NCI-H345 treated with DMSO at 0.1 percent for 48 hours (cell line): ENCODE data around the gene TAGLN2.

ENCODE experiments used
- DNase-seq: peaks from one replicate; lab custom pipeline; 2025; ENCODE audit not compliant: unreplicated experiment; lab: John Stamatoyannopoulos, UW

Gene TAGLN2

GRCh38 chr1:159936273-159936904, 11.1 kb upstream of the TAGLN2 start:
- no peak for DNase-seq

DNA sequence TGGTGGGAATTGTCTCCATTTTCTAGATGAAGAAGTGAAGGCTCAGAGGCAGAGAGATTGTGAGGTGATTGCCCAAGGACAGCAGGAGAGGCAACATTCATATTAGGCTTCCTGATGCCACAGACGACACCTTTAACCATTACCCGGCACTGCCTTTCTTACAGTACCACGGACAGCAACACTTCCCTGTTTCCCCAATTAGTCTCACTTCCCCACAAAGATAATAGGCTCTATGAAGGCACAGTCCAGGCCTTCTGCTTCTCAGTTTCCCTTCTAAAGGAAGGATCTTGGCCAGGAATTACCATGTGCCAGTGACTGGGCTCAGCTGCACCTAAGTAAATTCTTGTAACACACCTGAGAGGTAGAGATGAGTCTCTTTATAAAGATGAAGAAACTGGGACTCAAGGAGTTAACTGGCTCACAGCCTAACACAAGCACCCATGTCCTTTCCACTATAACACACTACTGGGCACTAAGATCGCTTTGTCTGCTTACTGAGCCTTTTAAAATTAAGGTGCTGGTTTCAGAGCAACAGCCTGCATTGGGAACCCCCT, 10.5 kb upstream of the TAGLN2 start:
- no peak for DNase-seq

DNA sequence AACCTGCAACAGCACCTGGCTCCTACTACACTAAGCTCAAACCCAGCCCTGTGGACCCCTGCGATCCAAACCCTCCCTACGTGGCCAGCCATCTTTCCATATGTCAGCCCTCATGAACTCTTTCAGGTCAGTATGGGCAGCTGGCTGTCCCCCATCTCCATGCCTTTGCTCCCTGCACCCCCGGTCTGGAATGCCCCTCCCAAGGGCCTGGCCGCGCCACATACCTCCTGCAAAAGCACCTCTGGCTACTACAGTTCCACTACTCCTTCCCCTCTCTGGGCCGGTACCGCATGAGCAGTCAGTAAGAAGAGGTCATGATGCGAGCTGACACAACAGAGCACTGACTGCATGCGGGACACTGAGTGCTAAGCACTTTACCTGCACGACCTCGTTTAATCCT, 10.0 kb upstream of the TAGLN2 start:
- DNase-seq = no peak

GRCh38 chr1:159934136-159935039, 9.1 kb upstream of the TAGLN2 start:
- no peak for DNase-seq

GRCh38 chr1:159933347-159933746, 8.0 kb upstream of the TAGLN2 start:
- no peak for DNase-seq

- no peak for DNase-seq
Observed at GRCh38 chr1:159932296-159933285, 7.3 kb upstream of the TAGLN2 start.

- no peak for DNase-seq
Observed at GRCh38 chr1:159931795-159932173, 6.5 kb upstream of the TAGLN2 start.

DNA sequence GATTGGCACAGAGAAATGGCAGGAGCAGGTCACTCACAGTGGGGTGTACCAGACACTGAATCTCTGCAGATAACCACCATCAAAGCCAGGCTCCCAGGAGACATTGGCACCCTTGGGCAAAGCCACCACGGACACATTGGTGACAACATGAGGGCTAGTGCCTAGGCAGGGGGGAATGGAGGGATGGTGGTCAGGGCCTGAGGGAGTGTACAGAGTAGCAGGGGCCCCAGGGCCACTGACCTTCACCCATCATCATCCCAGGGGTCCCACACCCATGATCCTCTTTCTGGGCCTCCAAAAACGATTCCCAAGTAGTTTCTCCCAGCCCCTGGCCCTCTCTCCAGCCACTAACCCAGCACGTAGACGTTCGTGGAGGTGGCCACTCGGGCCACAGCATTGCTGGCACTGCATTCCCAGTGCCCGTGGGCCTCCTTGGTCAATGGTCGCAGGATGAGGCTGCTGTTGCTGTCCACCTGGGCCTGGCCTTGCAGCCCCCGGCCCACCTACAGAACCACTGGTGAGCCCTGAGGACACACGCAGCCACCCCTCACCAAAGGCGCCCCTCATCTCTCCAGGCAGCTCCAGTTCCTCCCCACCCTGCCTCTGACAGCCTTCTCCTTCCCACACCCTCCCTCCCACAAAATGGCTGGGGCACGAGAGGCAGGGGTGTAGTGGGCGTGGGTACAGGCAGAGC, 5.9 kb upstream of the TAGLN2 start:
- no peak for DNase-seq

- DNase-seq = no peak
Observed at GRCh38 chr1:159930634-159931033, 5.3 kb upstream of the TAGLN2 start.

DNA sequence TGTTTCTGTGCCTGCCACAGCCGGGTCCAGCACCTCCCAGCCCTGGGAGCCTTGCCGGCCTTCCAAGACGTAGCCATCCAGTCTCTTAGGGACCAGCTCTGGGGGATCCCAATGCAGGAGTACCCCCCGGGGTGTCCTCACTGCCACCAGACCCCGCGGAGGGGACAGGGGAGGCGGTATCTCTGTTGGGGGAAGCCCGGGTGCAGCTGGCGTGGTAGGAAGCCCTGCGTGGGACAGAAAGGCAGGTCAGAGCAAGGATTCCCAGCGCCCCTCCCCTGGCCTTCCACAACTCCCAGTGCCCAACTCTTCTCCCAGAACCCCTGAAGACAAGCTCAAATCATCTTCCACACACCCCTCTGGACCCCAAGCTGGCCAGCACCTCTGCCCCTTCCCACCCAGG, 4.9 kb upstream of the TAGLN2 start:
- DNase-seq = no peak

DNA sequence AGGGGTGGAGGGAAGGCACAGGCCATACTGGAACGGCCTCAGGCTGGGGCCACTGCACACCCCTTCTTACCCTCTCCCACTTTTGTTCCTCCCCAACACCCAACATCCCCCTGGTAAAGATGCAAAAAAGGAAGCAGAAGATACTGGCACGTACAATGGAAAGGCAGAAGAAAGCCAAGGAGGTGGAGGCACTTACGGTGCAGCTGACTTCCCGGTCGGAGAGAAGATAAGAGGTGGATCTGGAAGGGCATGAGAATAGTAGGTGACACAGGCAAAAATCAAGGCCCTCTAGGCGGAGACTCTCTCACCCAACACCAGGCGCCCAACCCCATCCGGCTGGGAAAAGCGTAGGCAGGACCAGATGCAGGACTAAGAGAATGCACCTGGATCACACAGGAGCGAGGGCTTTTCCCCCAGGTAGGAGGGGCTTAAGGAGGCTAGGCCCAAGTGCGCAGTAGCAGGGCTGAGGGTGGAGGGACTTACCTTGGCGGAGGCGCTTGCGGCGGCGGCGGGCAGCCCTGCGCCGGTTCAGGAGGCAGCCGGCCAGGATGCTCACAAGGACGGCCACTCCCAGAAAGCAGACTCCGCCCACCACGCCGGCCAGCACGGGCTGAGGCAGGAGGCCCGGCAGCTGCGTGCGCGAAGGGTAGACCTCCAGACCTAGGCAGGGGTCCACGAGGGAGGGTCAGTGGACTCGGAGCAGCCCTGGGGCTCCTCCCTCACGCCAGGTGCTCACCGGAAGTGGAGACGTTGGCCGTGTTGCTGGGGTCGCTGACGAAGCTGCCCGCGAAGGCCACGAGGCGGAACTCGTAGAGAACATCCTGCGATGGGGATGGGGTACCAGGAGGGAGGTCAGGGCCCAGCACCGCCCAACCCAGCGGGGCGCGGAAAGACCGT, 4.1 kb upstream of the TAGLN2 start:
- no peak for DNase-seq

- DNase-seq = no peak
Observed at GRCh38 chr1:159928491-159929050, 3.3 kb upstream of the TAGLN2 start.

- DNase-seq = no peak
Observed at GRCh38 chr1:159927849-159928431, 2.6 kb upstream of the TAGLN2 start.

DNA sequence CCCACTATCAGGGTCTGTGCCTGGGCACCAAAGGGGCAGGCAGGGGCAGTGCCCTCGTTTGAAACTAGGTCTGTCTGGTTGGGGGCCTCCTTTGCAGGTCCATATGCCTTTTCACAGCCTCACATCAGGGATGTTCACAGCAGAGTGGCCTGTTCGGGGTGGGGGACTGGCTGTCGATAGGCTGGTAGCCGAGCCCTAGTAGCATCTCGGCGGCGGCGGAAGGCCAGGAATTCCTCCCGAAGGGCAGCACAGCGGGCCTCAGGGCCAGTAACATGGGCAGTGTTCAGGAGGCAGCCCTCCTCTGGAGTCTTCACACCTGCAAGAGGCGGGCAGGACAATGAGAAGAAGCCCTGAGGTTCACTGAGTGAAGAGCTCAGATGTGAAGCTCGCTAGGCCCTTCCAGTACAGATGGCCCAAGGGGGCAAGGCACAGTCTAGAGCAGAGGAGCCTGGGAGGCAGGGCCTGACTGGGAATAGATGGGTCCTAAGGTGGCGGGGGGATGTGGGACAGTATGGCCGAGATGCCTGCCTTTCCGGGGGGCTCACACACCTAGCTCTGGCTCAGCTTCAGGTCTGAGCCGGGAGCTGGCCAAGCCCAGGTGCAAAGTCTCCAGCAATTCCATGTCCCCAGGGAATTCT, 2.0 kb upstream of the TAGLN2 start:
- no peak for DNase-seq

GRCh38 chr1:159925719-159926078, 392 bp upstream of the TAGLN2 start:
- no peak for DNase-seq

DNA sequence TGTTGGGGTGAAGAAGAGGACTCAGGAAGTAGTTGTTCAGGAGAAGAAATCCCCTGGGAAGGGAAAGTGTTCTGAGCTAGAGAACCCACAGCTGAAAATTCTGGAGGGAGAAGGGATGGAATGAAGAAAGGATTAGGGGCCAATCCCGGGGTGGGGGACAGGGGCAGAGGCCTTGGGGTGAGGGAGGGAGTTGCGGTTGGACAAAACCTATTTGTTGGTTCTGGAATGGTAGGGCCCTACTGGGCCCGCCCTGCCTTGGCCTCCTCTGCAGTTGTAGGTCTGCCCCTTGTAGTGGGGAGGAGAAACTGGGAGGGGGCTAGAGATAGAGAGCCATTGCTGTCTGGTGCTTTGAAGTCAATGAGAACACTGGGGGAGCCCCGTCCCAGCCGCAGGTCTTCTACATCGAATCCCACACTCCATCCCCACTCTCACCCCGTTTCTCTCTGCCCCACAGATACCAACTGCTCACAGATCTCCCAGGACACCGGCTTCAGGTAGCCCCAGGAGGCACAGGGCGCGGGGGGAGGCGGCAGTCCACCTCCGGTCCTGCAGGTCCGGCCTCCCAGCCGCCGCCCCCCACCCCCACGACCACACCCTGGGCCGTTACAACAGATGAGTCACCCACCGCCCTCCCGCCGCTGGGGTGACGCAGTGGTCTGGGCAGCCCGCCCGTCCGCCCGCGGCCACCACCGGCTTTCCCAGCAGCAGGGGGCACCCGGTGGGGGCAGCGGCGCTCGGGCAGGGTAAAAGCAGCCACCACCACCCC, 1.1 kb downstream of the TAGLN2 start:
- no peak for DNase-seq

- no peak for DNase-seq
Observed at GRCh38 chr1:159923203-159924024, 1.9 kb downstream of the TAGLN2 start.
